Kidney capillary endothelial cell (primary cell): Measurements from ENCODE around the gene IFIT5.
"Not testable (repeated sequence)": the region's sequence is repeated elsewhere in the genome, so short reads cannot be mapped to it uniquely, and the experiment has no call there.

ENCODE experiments used
- DNase-seq: peaks from one replicate; pipeline ENCODE4 v3.0.0-alpha.2; 2018; ENCODE audit warnings: low spot score

The IFIT5 gene

GRCh38 chr10:89428877-89429276 is 14.5 kb downstream of the IFIT5 start:
- no peak for DNase-seq

- peak; percentile 42 for DNase-seq
Measured at GRCh38 chr10:89431977-89432376, 17.6 kb downstream of the IFIT5 start.

GRCh38 chr10:89438525-89438924 is 24.2 kb downstream of the IFIT5 start:
- no peak for DNase-seq

- no peak for DNase-seq
Measured at GRCh38 chr10:89440226-89441009, 26.1 kb downstream of the IFIT5 start.

- peak; percentile 63 for DNase-seq
Measured at GRCh38 chr10:89442289-89442688, 27.9 kb downstream of the IFIT5 start.

- DNase-seq, result not testable (repeated sequence)
Measured at GRCh38 chr10:89444819-89445218, 30.5 kb downstream of the IFIT5 start.

GRCh38 chr10:89450901-89451300 is 36.5 kb downstream of the IFIT5 start:
- DNase-seq, result no peak

GRCh38 chr10:89452193-89452592 is 37.8 kb downstream of the IFIT5 start:
- DNase-seq, result no peak

GRCh38 chr10:89454561-89455347 is 40.4 kb downstream of the IFIT5 start:
- no peak for DNase-seq

GRCh38 chr10:89458291-89458690 is 43.9 kb downstream of the IFIT5 start:
- peak; percentile 80 for DNase-seq

GRCh38 chr10:89458784-89459183 is 44.4 kb downstream of the IFIT5 start:
- DNase-seq, result no peak

- DNase-seq, result no peak
Measured at GRCh38 chr10:89463846-89464537, 49.6 kb downstream of the IFIT5 start.

- no peak for DNase-seq
Measured at GRCh38 chr10:89465196-89465595, 50.8 kb downstream of the IFIT5 start.

GRCh38 chr10:89466599-89467035 is 52.2 kb downstream of the IFIT5 start:
- peak; percentile 16 for DNase-seq

GRCh38 chr10:89468191-89468965 is 54.0 kb downstream of the IFIT5 start:
- DNase-seq, result no peak

GRCh38 chr10:89469517-89469916 is 55.1 kb downstream of the IFIT5 start:
- peak; percentile 37 for DNase-seq
